ENCODE results near the gene CCNY.
A peak's percentile ranks its signal among the peaks of the same experiment; 100 is the strongest.
"Not testable (repeated sequence)": the region's sequence is repeated elsewhere in the genome, so short reads cannot be mapped to it uniquely, and the experiment has no call there.

The CCNY gene

DNA sequence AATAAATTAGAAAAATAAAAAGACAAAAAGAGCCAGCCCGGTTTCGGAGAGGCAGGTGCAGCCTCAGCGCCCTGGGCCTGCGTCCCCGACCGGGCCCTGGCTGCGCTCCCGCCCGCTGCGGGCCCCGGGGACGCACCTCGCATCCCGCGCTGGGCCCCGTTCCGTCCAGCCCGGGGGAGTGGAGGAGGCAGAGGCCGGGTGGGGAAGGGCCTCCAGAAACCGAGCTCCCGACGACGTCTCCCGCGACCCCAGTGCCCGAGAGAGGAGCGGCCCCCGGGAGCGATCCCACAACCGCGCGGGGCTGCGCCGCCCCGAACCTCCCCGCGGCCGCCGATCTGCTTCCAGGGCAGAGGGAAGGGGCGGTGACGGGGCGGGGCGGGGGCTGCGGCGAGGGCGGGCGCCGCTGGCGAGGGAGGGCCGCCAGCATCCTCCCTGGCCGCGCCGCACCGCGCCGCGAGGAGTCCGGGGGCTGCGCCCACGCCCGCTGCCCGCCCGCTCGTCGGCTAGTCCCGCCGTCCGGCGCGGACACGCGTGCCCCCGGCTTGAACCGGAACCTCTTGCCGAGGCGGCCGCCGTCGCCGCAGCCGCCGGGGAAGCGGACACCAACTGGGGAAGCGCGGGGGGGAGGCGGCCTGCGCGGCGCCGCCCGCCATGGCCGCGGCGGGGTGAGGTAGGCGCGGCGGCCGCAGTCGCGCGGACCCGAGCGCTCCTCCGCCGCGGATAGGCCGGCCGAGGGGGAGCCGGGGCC is at the start of gene CCNY:
Gene CCNY (plus strand): TSS at position 426 of the 748 bp plus-strand sequence. CDS start 545 bp downstream, outside the sequence.
- DNase-seq, result peak; percentile 90

DNA sequence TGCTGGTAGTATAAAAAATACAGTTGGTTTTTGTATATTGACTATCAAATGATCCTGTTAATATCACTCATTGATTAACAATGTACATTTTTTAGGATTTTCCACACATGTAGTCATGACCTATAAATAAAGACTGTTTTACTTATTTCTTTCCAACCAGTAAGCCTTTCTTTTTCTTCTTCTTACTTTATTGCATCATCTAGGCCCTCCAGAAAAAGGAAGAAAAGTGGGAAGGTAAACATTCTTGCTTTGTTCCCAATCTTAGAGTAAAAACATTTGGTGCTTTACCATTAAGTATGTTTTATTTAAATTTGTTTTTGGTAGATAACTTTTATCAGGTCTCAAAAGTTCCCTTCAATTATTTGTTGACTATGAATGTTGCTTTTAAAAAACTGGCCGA is 47.1 kb upstream of the CCNY start:
- DNase-seq, result no peak

DNA sequence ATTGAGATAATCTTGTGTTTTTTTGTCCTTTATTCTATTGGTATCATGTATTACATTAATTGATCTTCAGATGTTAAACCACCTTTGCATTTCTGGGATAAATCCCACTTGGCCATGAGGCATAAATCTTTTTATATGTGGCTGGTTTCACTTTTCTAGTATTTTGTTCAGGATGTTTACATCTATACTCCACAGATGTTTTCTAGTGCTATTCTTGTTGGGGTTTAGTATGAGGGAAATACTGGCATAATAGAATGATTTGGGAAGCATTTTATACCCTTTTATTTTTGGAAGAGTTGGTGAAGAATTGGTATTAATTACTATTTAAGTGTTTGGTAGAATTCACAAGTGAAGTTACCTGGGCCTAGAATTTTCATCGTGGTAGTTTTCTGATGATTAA is 41.8 kb upstream of the CCNY start:
- DNase-seq, result no peak

DNA sequence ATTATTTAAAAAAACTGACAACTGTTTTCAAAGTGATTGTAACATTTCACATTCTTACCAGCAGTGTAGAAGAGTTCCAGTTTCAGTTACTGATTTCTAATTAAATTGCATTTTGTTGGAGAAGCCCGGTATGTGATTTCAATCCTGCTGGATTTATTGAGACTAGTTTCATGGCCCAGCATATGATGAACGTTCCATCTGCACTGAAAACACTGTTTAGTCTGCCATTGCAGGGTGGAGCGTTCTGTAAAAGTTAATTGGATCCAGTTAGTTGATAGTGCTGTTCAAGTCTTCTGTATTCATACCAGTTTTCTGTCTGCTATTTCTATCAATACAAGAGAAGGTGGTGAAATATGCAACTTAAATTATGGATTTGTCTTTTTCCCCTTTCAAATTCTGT is 37.3 kb upstream of the CCNY start:
- DNase-seq, result no peak

DNA sequence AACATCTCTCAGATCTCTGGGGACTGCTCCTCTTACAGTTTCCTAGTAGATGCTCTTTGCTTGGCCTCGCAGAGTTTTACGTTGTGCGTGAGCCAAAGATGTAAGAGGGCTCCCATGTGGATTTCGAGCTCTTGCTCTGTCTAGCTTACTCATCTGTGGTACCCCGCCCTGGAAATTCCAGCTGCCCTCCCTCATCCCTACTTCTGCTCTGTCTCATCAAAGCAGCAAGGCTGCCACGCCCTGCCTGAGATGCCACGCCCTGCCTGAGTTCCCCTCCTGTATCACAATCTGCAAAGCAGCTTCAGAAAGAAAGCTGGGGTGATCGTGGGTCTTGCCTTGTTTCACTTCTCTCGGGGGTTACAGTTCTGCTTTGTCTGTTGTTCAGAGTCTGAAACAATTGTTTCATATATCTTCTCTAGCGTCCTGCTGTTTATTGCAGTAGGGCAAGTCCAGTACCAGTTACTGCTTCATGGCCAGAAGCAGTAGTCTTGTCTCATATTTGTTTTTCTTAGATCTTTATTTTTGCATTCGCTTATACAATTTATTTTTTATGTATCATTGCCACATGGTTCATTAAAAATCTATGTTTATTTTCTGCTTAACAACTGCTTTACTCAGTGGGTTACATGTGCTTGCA is 36.1 kb upstream of the CCNY start:
- DNase-seq, result no peak

DNA sequence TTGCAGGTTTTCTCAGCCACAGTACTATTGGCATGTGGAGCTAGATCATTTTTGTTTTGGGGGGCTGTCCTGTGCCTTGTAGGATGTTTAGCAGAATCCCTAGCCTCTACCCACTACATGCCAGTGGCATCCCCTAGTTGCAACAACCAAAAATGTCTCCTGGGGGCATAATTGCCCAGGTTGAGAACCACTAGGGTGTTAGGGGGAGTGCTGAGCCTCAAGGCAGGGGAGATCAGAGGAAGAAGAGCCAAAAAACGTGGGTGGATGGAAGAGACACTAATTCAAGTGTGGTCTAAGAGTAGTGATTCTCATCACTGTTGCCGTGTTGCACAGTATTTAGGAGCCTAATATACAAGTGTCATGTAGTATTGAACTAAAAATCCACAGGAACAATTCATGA is 31.7 kb upstream of the CCNY start:
- DNase-seq, result no peak

DNA sequence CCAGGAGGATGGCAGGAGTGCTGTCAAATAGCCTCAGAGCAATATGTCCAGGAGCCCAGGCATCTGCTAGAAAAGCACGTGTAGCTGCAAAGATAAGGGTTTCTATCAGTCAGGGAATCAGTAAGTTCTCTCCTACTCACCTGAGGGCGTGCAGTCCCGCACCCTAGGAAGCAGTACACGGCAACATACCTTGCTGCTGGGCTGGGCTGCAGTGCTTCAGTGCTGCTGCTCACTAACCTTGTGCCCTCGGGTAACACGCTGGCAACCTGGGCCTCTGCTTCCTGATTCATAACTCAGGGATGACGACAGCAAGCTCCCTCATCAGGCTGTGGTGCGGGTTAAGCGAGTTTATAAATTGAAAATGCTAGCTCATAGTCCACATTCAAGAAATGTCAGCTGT is 29.5 kb upstream of the CCNY start:
- DNase-seq, result no peak

DNA sequence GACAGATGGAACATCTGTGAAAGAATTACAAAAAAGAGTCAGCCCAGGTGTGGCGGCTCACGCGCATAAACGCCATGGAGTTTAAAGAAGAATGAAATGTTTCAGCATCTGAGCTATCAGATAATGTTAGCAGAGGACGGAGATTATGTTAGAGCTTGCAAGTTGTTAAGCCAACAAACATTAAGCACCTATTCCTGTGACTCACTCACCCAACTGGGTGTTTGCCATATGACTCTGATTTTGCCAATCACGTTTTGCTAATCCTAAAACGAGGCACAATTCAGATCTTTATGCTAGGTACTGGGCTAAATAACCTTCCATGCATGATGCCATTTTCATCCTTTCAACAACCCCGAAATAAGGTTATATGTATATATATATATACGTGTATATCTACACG is 29.0 kb upstream of the CCNY start:
- no peak for DNase-seq

DNA sequence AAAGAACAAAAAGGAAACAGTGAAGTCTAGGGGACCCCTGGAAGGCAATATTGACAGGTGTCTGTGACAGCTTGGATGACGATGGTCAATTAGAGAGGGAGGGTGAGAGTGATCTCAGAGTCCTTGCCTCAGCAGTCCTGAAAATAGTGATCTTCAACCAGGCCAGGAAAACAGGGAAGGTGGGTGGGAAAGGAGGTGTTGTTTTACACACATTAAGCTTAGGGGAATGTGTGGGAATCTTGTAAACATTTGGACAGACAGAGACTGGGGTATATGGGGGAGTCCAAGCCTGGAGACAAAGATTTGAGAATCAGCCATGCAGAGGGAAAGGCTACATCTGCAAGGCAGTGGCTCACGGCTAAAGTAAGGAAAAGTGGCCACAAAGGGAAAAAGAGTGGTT is 27.5 kb upstream of the CCNY start:
- no peak for DNase-seq

DNA sequence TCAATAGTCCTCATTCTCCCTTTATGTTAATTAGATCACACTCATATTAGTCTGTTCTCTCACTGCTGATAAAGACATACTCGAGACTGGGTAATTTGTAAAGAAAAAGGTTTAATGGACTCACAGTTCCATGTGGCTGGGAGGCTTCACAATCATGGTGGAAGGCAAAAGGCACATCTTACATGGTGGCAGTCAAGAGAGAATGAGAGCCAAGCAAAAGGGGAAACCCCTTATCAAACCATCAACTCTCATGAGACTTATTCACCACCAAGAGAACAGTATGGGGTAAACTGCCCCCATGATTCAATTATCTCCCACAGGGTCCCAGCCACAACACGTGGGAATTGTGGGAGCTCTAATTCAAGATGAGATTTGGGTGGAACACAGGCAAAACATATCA is 22.2 kb upstream of the CCNY start:
- not testable (repeated sequence) for DNase-seq

DNA sequence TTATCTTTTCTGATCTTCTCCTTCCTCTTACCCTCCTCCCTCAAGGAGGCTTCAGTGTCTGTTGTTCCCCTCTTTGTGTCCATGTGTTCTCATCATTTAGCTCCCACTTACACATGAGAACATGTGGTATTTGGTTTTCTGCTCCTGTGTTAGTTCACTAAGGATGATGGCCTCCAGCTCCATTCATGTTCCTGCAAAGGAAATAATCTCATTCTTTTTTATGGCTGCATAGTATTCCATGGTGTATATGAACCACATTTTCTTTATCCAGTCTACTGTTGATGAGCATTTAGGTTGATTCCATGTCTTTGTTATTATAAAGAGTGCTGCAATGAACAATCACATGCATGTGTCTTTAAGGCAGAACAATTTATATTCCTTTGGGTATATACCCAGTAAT is 21.1 kb upstream of the CCNY start:
- not testable (repeated sequence) for DNase-seq

DNA sequence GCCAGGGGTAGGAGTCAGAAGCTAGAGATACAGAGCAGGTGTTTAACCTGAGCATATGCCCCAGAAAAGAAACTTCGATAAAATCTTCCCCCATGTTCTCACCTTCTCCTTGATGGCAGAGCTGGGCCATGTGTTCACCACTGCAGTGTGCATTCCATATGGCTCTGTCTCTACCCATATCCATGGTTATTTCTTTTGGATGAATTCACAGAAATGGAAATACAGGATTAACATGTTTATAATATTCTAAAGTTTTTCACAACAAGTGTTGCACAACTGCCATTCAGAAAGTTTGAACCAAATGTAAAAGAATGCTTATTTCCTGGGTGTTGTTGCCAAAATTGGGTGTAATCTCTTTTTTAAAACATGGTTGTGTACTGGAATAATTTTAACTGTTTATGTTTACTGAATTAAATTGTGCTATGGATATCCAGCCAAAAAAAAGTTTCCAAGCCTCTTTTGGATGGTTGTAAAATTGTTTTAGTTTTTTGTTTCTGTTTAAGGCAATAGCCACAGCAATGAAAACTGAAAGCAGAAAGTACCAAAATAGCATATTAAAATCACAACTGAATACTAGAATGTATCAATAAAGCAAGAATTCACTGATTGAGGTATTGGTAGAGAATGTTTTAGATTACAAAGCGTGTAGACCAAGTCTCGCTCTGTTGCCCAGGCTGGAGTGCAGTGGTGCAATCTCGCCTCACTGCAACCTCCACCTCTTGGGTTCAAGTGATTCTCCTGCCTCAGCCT is 19.9 kb upstream of the CCNY start:
- no peak for DNase-seq

DNA sequence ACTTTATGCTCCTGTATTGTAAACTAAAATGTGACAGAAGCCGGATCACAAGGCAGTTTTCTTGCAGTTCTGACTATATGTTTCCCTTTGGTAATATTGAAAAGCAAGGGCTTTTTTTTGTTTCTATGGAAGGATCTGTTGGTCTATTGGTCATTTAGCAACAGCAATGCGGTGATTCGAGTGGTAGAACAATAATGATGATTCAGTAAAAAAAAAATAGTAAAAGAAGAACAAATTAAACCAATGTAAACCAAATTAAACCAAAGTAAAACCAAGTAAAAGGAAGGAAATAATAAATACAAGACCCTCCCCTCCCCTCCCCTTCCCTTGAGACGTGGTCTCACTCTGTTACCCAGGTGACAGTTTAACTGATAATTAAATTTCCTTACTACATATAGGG is 17.8 kb upstream of the CCNY start:
- DNase-seq, result no peak

DNA sequence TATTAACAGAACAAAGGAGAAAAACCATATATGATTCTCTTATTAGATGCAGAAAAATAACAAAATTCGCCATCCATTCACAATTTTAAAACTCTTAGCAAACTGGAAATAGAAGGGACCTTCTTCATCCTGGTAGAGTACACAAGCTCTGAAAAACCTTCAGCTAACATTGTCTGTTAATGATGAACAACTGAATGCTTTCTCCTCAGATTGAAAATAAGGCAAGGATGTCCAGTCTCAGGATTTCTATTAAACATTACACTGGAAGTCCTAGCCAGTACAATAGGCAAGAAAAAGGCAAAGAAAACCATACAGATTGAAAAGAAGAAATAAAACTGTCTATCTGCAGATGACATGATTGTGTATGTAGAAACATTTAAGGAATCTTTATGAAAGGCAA is 16.0 kb upstream of the CCNY start:
- no peak for DNase-seq

DNA sequence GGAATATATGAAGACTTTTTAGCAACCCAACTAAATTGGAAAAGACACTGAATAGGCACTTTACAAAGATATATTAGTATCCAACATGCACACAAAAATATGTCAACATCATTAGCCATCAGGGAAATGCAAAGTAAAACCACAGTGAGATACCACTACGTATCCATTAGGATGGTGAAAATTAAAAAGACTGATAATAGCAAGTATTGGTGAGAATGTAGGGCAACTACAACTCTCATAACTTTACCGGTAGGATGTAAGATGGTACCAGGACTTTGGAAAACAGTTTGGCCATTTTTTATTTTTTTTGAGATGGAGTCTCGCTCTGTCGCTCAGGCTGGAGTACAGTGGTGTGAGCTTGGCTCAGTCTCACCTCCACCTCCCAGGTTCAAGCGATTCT is 13.7 kb upstream of the CCNY start:
- no peak for DNase-seq

DNA sequence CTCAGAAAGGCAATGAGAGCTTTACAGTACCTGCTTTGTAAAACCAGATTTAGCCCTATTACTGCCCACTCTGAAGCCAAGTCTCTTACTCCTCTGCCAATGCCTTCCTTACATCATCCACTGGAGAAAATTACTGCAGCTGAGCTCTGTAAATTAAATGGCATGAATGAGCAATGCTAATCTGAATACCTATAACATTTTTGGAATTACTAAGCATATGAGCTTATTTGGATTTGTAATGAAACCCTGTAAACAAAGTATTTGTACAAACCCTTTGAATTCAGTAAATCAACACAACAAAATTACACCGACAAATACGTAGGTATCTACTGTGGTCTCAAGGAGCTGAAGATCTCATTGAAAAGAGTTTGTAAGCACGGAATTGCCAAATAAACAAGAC is 12.1 kb upstream of the CCNY start:
- no peak for DNase-seq

DNA sequence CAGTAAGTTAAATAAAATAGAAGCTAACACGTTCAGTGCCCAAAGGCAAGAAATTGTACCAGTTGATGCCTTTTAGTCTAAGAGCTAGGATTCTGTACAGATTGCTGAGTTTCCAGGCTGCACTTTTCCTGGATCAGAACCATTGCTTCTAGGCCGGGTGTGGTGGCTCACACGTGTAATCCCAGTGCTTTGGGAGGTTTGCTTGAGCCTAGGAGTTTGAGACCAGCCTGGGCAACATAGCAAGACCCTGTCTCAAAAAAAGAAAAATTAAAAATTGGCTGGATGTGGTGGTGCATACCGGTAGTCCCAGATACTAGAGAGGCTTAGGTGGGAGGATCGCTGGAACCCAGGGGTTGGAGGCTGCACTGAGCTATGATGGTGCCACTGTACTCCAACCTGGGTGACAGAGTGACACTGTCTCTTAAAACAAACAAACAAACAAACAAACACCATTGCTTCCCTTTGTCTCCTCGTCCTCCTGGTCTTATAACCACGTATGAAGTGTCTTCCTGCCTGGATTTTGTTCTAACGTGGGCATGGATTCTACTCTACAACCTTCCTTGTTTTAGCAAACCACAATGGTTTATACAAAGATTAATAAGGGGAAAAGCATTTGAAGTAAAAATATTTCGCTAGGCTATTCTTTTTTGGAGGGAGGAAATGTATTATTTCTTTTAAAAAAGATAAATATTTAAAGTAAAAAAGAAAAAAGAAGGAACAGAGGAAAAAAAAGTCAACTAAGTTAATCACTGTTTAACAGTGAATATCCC is 9.7 kb upstream of the CCNY start:
- no peak for DNase-seq

DNA sequence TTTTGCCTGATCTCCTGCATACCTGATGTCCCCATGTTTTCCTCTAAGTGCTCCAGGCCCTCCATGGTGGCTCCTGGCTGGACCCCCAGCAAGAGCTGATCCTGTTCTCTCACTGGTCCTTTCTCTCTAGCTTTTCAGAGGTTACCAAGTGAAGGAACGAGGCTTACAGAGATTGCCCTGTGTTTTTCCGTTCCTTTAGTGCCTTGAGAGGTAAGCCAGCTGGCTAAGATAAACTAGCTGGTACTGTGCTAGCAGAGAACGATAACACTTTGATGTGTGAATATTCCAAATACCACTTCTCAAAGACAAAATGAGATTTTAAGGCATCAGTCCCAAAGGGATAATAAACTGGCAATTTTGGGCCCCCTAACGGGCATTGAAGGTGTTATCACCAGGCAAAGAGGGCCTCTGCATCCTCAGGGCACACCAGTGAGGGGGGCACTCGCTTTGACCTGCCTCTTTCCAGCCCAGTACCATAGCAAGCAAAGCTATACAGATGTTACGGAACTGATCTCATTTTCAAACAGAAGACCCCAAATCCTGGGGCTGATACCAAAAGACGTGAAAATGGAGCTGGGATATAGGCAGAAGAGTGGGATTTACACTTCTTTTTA is 8.4 kb upstream of the CCNY start:
- DNase-seq, result no peak

DNA sequence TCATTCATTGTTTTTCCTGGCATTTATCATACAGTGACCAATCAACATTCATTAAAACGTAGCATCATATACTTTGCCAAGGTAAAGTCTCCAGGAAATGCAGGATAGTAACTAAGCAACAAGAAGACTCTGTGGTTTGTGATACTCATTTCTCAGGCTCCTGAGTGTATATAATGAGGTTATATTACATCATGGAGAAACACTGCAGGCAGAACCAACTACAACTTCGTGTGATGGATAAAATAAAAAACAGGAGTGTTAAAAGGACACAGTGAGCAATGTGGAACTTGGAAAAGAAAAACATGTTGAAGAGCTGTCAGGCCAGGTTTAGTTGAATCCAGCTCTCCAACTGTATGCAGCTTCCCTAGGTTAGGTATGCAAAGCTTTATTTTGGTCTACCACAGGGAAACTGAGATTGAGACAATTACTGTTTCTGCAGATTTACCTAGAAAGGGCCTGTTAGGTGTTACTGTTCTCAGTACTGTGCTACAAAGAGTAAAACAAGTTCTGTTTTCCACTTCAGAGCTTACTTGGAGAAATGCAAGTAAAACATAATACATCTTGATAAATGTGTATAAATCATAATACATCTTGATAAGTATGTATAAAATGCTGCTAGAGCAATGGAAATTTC is 7.8 kb upstream of the CCNY start:
- DNase-seq, result no peak

DNA sequence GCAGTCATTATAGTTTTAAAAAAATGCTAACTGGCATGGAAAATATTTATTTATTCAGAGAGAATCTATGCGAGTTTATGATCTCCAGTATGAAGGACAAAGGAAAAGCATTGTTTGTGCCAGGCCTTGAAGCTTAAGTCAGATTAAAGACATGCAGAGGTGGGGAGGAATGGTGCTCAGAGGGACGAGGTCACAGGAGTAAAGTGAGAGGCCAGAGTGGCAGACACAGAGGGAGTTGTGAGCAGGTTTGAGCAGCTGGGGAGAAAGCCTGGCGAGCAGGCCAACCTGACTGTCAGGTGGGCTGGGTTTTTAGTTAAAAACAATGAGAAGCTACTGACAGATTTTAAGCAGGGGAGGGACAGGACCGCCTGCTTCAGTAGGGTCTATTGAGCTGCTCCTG is 6.8 kb upstream of the CCNY start:
- no peak for DNase-seq

DNA sequence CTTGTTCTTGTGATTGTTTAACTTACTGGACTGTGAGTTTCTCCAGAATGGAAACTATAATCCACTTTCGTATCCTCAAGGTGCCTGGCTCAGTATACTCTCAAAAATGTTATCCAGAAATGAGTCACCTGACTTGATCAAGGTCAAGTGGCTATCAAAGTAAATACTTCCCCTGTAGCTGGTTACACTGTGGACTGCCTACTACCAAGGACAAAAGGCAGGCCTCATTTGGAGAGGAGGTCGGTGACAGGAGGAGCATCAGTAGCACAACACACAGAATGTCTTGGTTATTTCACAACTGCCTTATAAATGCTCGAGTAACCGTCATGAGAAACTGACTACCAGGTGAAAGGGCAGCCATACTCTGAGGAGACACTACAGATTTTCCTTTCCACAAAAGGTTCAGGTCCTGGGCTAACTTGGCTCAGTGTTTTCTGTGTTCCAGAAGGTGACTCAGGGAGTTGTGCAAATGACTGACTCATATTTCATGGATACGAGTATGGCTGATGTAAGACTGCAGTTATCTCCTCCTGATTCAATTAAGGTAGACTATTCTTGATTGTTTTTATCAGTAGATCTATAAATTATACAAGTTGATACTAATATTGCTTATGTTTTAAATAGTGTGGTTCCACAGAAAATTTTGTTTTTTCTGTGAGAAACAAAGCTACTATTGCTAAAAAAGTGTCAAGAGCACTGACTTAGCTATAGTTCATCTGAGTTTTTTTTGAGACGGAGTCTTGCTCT is 4.2 kb upstream of the CCNY start:
- DNase-seq, result no peak

DNA sequence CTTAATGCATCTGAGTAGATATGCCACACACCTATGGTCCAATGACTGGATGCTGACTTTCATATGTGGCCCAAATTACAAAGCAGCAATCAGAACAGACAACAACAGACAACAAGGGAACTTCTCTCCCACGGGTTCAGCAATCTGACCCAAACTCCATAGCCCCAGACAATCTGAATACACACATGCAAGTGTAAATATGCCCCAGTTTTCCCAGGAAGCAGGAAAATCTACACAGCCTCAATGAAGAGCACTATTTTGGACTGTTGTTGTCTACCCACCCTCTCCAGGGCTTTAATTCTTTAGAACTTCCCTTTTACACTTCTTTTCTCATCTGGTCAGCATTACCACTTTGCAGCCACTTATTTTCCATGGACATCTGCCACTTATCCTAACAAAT is 2.0 kb upstream of the CCNY start:
- DNase-seq, result no peak
